BLaER1 treated with 17β-estradiol and CSF1 and Interleukin-3, amounts not matched to agents 10 nM and 100 nM (cell line): ENCODE data around the gene MEAK7.

Experiments
- H3K27ac ChIP-seq, 11 experiments: shearing (Covaris generic); formaldehyde crosslinking; 2 replicates each; pipeline ENCODE4 v1.8.1; 2022
- H3K27me3 ChIP-seq, 11 experiments: shearing (Covaris generic); formaldehyde crosslinking; 2 replicates each; pipeline ENCODE4 v1.8.1; 2022
- H3K36me3 ChIP-seq, 11 experiments: shearing (Covaris generic); formaldehyde crosslinking; 2 replicates each; pipeline ENCODE4 v1.8.1; 2022
- H3K4me1 ChIP-seq, 10 experiments: shearing (Covaris generic); formaldehyde crosslinking; 2 replicates each; pipeline ENCODE4 v1.8.1; 2022
- H3K4me2 ChIP-seq, 11 experiments: shearing (Covaris generic); formaldehyde crosslinking; 2 replicates each; pipeline ENCODE4 v1.8.1; 2022
- H3K4me3 ChIP-seq, 10 experiments: shearing (Covaris generic); formaldehyde crosslinking; 2 replicates each; pipeline ENCODE4 v1.8.1; 2022
- H3K9ac ChIP-seq, 11 experiments: shearing (Covaris generic); formaldehyde crosslinking; 2 replicates each; pipeline ENCODE4 v1.8.1; 2022
- H3K9me3 ChIP-seq, 11 experiments: shearing (Covaris generic); formaldehyde crosslinking; replicated peaks in 1 of 11; 2 replicates each; pipeline ENCODE4 v1.8.1; 2022
- H4K20me1 ChIP-seq, 11 experiments: shearing (Covaris generic); formaldehyde crosslinking; 2 replicates each; pipeline ENCODE4 v1.8.1; 2022
- Cebpa-rat ChIP-seq, 11 experiments: shearing (Covaris generic); IDR thresholded peaks; 2 replicates each; pipeline ENCODE4 v1.8.1; 2022

MEAK7 gene

DNA sequence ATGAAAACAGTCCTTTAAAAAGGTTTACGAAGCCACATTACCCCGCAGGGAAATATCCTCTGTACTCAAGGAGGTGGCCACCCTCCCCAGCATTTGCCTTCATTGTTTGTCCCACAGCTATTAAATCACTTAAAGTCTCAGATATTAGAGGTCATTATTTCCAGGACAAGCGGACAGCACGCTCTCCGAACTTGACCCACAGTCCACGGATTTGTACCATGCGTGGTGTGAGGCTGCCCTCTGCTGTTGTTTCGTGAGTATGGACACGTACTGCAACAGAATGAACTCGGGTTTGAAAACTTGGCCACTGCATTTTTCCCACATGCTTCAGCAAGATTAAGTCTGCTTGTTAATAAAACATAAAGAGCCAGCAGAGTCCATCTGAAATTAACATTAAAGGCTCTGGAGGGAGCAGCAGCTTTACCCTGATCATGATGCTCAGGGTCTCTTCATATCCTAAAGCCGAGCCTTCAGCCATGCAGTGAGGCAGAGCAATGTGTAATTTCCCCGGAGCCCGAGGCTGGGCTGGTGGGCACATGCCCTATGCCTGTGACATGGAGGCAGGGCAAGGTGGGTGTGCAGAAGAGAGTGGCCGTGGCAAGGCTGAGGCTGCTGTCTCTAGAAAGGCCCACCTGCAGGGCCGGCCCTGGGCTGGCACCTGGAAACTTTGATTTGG, 19.7 kb downstream of the MEAK7 start:
- Histone ChIP-seq H3K4me1 (peaks cover 0 to 33% (median 28%) of the 10 kb centered on the region in 10 experiments; a peak in 16 of 20 replicates), H3K36me3 (peaks cover 25 to 93% (median 47%) of the 10 kb centered on the region in 11 experiments; a peak in 20 of 22 replicates), H3K9ac (0 out of 22 replicates have a peak overlapping the region, but pooled peaks of 1 of the 11 experiments have one; percentile 31), H3K27ac (0 out of 22 replicates have a peak overlapping the region, but pooled peaks of 1 of the 11 experiments have one; percentile 17), H3K9me3 (no peaks in the 10 kb centered on the region), H4K20me1 (peaks cover 0 to 9% (median 0%) of the 10 kb centered on the region in 11 experiments; a peak in 1 of 22 replicates), H3K27me3 (no peaks in the 10 kb centered on the region), H3K4me2 (no peak overlapping the region), H3K4me3 (no peak overlapping the region)
- TF ChIP-seq Cebpa-rat (IDR thresholded peaks at IDR 0.05): no peak

DNA sequence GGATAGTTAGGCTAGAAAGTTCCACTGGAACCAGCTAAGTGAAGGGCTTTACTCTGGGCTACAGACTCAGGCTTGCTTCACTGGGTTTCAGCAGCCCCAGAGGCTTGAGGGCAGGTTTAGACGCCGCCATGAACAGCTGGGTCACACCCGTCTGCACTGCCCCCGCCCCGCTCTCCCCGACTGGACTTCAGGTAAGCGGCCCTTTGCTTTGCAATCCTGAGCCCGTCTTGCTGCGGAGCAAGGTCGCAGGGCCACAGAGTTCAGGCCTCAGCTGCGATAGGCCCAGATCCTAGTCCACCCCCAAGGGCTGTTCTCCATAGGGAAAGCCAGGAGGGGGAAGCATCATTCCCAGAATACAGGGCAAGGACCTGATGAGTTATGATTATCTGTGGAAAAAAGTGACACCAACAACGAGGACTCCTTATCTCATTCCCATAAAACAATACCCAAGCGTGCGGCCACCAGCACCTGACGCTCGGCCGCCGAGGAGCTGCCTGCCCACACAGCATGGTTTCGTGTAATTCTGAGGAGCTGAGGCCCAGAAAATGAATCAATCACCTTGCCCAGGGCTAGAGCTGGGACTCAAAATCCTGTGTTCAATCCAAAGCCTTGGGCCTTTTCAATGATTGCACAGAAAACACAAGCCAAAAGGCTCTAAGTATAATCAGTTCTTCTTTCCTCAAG, 20.4 kb downstream of the MEAK7 start:
- no peak for TF ChIP-seq Cebpa-rat (IDR thresholded peaks at IDR 0.05)
- H4K20me1 ChIP-seq: peaks cover 0 to 9% (median 0%) of the 10 kb centered on the region in 11 experiments; a peak in 1 of 22 replicates
- peak overlapping the region in 5 of 11 experiments; percentile 7 to 47 (median 12); a peak in 3 of 22 replicates for H3K9ac ChIP-seq
- H3K4me1 ChIP-seq: peaks cover 0 to 26% (median 22%) of the 10 kb centered on the region in 10 experiments; a peak in 16 of 20 replicates
- H3K4me3 ChIP-seq: no peak overlapping the region
- H3K9me3 ChIP-seq: no peaks in the 10 kb centered on the region
- peak overlapping the region in 1 of 11 experiments; percentile 17; a peak in 1 of 22 replicates for H3K27ac ChIP-seq
- peak overlapping the region in 3 of 11 experiments; percentile 47 to 63 (median 61); a peak in 4 of 22 replicates for H3K4me2 ChIP-seq
- peaks cover 25 to 93% (median 40%) of the 10 kb centered on the region in 11 experiments; a peak in 20 of 22 replicates for H3K36me3 ChIP-seq
- no peaks in the 10 kb centered on the region for H3K27me3 ChIP-seq

DNA sequence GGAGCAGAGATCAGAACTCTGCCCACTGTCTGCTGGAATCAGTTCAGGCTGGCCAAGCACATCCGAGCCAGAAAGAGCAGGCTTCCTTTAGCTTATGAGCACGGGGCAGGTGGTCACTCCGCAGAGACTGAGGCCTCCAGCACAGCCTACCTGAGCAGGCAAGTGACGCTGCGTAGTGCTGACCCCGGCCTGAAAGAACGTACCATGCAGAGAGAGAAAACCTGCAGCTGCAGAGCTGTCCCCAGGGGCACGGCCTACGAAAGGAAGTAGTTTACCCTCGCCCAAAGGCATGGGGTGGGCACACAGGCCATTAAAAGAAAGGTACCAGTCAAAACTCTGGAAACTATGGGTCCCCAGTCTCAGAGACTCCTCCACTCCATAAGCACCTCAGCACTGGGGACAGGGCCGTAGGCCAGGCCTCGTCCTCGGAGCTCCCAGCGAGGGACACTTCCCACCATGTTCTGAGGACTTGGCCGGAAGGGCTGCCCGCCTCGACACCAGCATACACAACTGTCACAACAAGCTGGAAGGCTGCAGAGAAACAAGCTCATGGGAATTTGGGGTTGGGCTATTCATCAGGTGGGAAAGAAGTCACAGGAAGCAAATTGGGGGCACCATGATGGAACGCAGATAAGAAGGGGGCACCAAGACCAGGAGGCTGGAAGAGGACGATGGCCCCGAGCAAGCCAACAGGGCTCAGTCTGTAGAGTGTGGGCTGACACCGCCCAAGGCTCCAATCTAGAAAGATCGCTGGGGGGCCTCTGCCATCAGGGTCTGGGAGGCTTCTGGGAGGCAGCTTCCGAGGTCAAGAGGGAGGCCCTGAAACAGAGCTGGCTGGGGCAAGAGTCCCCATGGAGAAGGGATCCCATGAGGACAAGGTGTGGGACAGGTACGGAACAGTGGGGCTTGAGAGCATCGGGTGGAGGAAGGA, 21.2 kb downstream of the MEAK7 start:
- H3K9me3 ChIP-seq: no peaks in the 10 kb centered on the region
- peak overlapping the region in 2 of 11 experiments; percentile 5 to 17; a peak in 2 of 22 replicates for H3K27ac ChIP-seq
- peak overlapping the region in 7 of 11 experiments; percentile 7 to 47 (median 19); a peak in 7 of 22 replicates for H3K9ac ChIP-seq
- H3K36me3 ChIP-seq: peaks cover 19 to 90% (median 39%) of the 10 kb centered on the region in 11 experiments; a peak in 20 of 22 replicates
- H3K4me2 ChIP-seq: peak overlapping the region in 8 of 11 experiments; percentile 40 to 63 (median 56); a peak in 15 of 22 replicates
- peaks cover 6 to 30% (median 21%) of the 10 kb centered on the region in 10 experiments; a peak in 18 of 20 replicates for H3K4me1 ChIP-seq
- no peak overlapping the region for H3K4me3 ChIP-seq
- no peaks in the 10 kb centered on the region for H3K27me3 ChIP-seq
- no peak for TF ChIP-seq Cebpa-rat (IDR thresholded peaks at IDR 0.05)
- peaks cover 0 to 12% (median 0%) of the 10 kb centered on the region in 11 experiments; a peak in 1 of 22 replicates for H4K20me1 ChIP-seq

DNA sequence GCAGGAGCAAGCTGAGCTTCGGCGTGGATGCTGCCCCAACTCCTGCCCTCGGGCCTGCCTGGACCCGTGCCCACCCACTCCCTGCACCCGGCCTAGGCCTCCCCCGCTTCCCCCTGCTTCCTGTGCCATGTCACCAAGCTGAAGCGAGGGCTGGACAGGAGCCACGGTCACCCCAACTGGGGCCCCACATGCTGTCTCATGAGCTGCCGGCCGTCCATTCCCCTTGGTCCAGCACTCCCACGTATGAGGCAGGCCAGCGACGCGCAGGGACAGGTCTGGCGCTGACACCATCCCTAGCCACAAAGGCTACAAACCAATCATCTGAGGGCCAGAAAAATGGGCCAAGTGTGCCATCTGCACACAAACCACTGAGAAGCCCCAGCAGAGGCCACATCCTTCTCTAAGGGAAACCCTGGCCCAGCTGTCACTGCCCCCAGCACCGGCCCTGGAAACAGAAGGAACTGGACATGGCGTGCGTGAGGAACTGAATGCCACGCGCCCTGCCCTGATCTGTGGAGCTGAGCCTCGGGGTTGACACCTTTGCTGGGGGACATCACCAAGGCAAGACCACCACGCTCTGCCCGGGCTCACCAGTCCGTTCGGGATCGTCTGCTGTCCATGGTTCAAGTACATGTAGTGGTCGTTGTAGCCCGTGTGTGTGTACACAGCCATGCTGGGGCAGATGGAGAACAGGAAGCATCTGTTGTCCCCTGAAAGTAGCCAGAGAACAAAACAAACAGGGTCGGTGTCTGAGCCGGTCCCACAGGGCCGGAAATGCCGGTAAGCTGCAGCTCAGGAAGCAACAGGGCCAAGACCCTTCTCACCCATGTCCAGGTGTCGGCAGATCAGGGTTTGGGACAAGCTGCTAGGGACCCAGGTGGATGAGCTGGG, 22.2 kb downstream of the MEAK7 start:
- H4K20me1 ChIP-seq: peaks cover 0 to 12% (median 0%) of the 10 kb centered on the region in 11 experiments; a peak in 1 of 22 replicates
- no peak overlapping the region for H3K4me3 ChIP-seq
- peak overlapping the region in 6 of 11 experiments; percentile 7 to 37 (median 24); a peak in 6 of 22 replicates for H3K9ac ChIP-seq
- peaks cover 7 to 30% (median 21%) of the 10 kb centered on the region in 10 experiments; a peak in 18 of 20 replicates for H3K4me1 ChIP-seq
- no peaks in the 10 kb centered on the region for H3K9me3 ChIP-seq
- H3K27ac ChIP-seq: peak overlapping the region in 2 of 11 experiments; percentile 5 to 17; a peak in 2 of 22 replicates
- no peak for TF ChIP-seq Cebpa-rat (IDR thresholded peaks at IDR 0.05)
- peak overlapping the region in 8 of 11 experiments; percentile 40 to 63 (median 56); a peak in 15 of 22 replicates for H3K4me2 ChIP-seq
- no peaks in the 10 kb centered on the region for H3K27me3 ChIP-seq
- H3K36me3 ChIP-seq: peaks cover 13 to 81% (median 37%) of the 10 kb centered on the region in 11 experiments; a peak in 20 of 22 replicates

DNA sequence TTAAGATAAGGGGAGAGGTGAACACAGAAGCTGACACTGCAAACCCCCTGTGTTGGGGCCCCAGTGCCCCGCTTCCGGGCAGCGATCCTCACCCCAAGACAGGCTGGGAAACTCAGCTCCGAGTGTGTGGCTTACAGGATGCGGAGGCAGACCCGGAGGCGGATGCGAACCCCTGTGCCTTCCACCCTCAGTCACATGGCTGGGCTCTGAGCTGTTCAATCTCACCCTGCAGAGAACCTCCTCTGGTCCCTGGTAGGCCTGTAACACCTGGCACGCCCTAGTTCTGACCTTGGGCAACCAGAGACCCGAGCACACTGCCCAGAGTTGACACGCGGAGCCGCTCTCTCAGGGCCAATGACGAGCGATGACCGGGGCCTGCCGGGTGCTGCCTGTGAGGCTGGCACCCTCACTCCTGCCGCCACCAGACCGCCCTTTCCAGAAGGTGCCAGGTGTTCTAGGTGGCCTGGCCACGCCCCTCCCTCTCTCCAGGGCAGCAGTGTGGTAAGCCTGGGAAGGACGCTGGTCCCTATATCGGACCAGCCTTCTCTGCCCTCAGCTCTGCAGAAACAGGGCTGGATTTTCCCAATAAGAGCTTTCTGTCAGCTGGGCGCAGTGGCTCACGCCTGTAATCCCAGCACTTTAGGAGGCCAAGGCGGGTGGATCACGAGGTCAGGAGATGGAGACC, 23.3 kb downstream of the MEAK7 start:
- H3K4me1 ChIP-seq: peaks cover 7 to 30% (median 21%) of the 10 kb centered on the region in 10 experiments; a peak in 18 of 20 replicates
- H3K4me3 ChIP-seq: no peak overlapping the region
- no peak overlapping the region for H3K27ac ChIP-seq
- TF ChIP-seq Cebpa-rat (IDR thresholded peaks at IDR 0.05): no peak
- no peaks in the 10 kb centered on the region for H3K9me3 ChIP-seq
- H3K9ac ChIP-seq: no peak overlapping the region
- H3K4me2 ChIP-seq: no peak overlapping the region
- no peaks in the 10 kb centered on the region for H3K27me3 ChIP-seq
- peaks cover 0 to 12% (median 0%) of the 10 kb centered on the region in 11 experiments; a peak in 1 of 22 replicates for H4K20me1 ChIP-seq
- H3K36me3 ChIP-seq: peaks cover 4 to 71% (median 27%) of the 10 kb centered on the region in 11 experiments; a peak in 20 of 22 replicates

DNA sequence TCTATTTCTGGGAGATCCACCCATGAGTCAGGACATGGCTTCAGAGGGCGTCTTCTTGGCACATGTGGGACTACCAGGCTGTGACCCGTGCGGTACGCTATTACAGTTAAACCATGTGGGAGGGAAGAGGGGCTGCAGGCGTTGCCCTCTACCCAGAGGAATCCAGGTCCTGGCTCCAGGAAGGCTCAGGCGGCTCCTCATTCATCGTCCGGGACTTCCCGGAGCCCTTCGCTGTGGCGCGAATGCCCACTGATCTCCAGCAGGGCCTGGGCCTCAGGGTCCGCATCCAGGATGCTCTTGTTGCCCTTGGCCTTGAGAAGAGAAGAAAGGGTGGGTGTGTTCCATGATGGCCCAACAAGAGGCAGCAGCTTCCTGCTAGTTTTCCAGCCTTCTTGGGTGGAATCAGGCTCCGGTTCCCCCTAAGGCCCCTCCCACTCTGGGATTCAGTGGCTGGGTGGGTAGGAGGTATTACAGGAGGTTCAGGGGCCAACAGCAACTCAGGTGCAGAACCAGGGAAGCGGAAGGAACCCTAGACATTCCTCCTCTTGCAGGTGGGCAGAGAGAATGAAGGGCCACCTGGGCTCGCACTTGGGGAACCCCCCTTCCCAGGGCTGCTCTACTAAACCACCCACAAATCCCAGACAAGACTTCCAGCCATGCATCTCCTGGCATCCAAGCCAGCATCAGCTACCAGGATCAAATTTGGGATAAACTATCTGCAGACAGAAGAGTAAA, 24.6 kb downstream of the MEAK7 start:
- Histone ChIP-seq H3K4me1 (peaks cover 7 to 30% (median 21%) of the 10 kb centered on the region in 10 experiments; a peak in 18 of 20 replicates), H3K4me2 (no peak overlapping the region), H3K9me3 (0 out of 22 replicates have a peak, but pooled peaks cover 0 to 4% (median 0%) of the 10 kb centered on the region in 11 experiments), H3K9ac (no peak overlapping the region), H3K27me3 (no peaks in the 10 kb centered on the region), H3K4me3 (no peak overlapping the region), H4K20me1 (peaks cover 0 to 9% (median 0%) of the 10 kb centered on the region in 11 experiments; a peak in 1 of 22 replicates), H3K36me3 (peaks cover 0 to 59% (median 21%) of the 10 kb centered on the region in 11 experiments; a peak in 16 of 22 replicates), H3K27ac (no peak overlapping the region)
- no peak for TF ChIP-seq Cebpa-rat (IDR thresholded peaks at IDR 0.05)
